D341Med (cell line): ENCODE measurements around the gene PCDHGA5.
"Not testable (repeated sequence)": the region's sequence is repeated elsewhere in the genome, so short reads cannot be mapped to it uniquely, and the experiment has no call there.

Source experiments
- DNase-seq: peaks from one replicate; pipeline ENCODE4 v3.0.0; 2012; ENCODE audit warnings: low spot score

The PCDHGA5 gene

DNA sequence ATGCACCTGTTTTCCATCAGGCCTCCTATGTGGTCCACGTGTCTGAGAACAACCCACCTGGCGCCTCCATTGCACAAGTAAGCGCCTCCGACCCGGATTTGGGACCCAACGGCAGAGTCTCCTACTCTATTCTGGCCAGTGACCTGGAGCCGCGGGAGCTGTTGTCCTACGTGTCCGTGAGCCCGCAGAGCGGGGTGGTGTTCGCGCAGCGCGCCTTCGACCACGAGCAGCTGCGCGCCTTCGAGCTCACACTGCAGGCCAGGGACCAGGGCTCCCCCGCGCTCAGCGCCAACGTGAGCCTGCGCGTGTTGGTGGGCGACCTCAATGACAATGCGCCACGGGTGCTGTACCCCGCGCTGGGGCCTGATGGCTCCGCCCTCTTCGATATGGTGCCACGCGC lies 12.4 kb upstream of the PCDHGA5 start:
- no peak for DNase-seq

GRCh38 chr5:141354900-141355469 lies 9.0 kb upstream of the PCDHGA5 start, which contains the start of gene PCDHGA4:
TSS of gene PCDHGA4 (plus strand) at chr5:141355021. CDS start at chr5:141355108, 87 bp downstream.
- no peak for DNase-seq

DNA sequence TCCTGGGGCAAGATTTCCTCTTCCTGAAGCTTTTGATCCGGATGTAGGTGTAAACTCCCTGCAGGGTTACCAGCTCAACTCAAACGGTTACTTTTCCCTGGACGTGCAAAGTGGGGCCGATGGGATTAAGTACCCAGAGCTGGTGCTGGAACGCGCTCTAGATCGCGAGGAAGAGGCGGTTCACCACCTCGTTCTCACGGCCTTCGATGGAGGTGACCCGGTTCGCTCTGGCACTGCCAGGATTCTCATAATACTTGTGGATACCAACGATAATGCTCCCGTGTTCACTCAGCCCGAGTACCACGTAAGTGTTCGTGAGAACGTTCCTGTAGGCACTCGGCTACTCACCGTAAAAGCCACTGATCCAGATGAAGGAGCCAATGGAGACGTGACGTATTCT lies 8.3 kb upstream of the PCDHGA5 start:
- no peak for DNase-seq

GRCh38 chr5:141356133-141356532 lies 7.8 kb upstream of the PCDHGA5 start:
- no peak for DNase-seq

DNA sequence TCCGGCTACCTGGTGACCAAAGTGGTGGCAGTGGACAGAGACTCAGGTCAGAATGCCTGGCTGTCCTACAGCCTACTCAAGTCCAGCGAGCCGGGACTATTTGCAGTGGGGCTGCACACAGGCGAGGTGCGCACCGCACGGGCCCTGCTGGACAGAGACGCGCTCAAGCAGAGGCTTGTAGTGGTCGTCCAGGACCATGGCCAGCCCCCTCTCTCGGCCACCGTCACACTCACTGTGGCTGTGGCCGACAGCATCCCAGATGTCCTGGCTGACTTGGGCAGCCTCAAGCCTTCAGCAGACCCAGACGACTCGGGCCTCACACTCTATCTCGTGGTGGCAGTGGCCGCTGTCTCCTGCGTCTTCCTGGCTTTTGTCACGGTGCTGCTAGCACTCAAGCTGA lies 7.0 kb upstream of the PCDHGA5 start:
- DNase-seq = no peak

DNA sequence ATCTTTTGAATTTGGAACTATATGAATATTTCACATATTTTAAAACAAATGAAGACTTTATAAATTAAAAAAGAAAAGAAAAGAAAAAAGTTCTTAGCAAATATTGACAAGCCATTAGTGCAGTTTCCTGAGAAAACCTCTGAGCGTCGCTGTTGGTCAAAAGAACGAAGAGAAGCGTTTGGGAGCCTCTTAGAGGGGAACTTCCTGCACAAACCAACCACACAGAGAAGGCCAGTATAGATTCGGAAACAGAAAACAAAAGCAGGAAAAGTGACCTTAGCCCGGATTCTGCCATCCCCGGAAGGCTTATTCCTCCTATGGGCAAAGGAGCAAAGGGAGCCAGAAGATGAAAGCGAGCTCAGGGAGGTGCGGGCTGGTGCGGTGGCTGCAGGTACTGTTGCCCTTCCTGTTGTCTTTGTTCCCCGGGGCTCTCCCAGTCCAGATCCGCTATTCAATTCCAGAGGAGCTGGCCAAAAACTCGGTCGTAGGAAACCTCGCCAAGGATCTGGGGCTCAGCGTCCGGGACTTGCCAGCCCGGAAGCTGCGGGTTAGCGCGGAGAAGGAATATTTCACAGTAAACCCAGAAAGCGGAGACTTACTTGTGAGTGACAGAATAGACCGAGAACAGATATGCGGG lies 4.1 kb upstream of the PCDHGA5 start, which contains the start of gene PCDHGB2:
TSS of gene PCDHGB2 (plus strand) at position 205 of the 637 bp plus-strand sequence. CDS start at position 347, 142 bp downstream.
- no peak for DNase-seq

DNA sequence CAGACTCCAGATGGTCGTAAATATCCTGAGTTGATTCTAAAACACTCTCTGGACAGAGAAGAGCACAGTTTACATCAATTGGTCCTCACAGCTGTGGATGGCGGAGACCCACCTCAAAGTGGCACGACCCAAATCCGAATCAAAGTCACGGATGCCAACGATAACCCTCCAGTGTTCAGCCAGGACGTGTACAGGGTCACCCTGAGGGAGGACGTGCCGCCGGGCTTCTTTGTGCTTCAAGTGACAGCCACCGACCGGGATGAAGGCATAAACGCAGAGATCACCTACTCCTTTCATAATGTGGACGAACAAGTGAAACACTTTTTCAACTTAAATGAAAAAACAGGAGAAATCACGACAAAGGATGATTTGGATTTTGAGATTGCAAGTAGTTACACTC lies 3.3 kb upstream of the PCDHGA5 start:
- no peak for DNase-seq

GRCh38 chr5:141362719-141363118 lies 1.2 kb upstream of the PCDHGA5 start:
- DNase-seq = no peak

- DNase-seq = no peak
These were observed 2.3 kb downstream of the PCDHGA5 start for GRCh38 chr5:141366016-141366896.

DNA sequence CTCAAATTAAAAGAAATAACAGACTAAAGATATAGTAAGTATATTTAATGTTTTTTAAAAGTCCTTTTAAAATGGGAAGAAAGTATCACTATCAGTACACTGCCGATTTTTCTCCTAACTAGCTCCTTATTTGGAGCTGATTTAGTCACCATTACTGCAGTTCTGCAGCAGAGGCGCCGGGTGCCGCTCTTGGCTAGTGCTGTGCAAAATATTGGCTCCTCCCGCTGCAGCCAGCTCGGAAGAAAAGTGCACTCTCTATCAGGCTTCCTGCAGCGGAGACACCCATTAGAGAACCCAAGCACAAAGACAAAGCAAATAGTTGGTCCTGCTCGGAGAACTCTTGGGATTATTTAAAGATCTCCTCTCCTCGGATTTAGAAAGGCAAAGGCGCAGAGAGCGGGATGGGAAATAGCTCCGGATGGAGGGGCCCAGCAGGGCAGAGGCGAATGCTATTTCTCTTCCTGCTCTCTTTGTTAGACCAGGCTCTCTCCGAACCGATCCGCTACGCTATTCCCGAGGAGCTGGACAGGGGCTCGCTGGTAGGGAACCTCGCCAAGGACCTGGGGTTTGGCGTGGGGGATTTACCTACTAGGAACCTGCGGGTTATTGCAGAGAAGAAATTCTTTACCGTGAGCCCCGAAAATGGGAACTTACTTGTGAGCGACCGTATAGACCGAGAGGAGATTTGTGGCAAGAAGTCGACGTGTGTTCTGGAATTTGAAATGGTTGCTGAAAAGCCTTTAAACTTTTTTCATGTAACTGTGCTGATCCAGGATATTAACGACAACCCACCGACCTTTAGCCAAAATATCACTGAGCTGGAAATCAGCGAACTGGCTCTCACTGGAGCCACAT lies 6.3 kb downstream of the PCDHGA5 start, which contains the start of gene PCDHGB3:
TSS of gene PCDHGB3 (plus strand) at position 249 of the 855 bp plus-strand sequence. CDS start at position 402, 153 bp downstream.
- no peak for DNase-seq

DNA sequence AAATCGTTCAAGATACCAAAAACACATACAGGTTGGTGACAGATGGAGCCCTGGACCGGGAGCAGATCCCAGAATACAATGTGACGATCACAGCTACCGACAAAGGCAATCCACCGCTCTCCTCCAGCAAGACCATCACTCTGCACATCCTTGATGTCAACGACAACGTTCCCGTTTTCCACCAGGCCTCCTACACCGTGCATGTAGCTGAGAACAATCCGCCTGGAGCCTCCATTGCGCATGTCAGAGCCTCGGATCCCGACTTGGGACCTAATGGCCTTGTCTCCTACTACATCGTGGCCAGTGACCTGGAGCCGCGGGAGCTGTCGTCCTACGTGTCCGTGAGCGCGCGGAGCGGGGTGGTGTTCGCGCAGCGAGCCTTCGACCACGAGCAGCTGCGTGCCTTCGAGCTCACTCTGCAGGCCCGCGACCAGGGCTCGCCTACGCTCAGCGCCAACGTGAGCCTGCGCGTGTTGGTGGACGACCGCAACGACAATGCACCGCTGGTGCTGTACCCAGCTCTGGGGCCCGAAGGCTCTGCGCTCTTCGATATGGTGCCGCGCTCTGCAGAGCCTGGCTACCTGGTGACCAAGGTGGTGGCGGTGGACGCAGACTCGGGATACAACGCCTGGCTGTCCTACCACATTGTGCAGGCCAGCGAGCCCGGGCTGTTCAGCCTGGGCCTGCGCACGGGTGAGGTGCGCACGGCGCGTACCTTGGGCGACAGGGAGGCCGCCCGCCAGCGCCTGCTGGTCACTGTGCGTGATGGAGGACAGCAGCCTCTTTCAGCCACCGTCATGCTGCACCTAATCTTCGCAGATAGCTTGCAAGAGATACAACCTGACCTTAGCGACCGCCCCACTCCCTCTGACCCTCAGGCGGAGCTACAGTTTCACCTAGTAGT lies 7.9 kb downstream of the PCDHGA5 start:
- no peak for DNase-seq

GRCh38 chr5:141373673-141374317 lies 9.8 kb downstream of the PCDHGA5 start, which contains the start of gene PCDHGA6:
TSS of gene PCDHGA6 (plus strand) at chr5:141373891. CDS start at chr5:141374084, 193 bp downstream.
- no peak for DNase-seq

DNA sequence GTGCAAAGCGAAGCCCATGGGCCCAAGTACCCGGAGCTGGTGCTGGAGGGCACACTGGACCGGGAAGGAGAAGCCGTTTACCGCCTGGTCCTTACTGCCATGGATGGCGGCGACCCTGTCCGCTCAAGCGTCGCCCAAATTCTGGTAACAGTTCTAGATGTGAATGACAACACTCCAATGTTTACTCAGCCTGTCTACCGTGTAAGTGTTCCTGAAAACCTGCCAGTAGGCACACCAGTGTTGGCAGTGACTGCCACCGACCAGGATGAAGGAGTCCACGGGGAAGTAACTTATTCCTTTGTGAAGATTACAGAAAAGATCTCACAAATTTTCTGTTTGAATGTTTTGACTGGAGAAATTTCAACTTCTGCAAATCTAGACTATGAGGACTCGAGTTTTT lies 10.7 kb downstream of the PCDHGA5 start:
- no peak for DNase-seq

DNA sequence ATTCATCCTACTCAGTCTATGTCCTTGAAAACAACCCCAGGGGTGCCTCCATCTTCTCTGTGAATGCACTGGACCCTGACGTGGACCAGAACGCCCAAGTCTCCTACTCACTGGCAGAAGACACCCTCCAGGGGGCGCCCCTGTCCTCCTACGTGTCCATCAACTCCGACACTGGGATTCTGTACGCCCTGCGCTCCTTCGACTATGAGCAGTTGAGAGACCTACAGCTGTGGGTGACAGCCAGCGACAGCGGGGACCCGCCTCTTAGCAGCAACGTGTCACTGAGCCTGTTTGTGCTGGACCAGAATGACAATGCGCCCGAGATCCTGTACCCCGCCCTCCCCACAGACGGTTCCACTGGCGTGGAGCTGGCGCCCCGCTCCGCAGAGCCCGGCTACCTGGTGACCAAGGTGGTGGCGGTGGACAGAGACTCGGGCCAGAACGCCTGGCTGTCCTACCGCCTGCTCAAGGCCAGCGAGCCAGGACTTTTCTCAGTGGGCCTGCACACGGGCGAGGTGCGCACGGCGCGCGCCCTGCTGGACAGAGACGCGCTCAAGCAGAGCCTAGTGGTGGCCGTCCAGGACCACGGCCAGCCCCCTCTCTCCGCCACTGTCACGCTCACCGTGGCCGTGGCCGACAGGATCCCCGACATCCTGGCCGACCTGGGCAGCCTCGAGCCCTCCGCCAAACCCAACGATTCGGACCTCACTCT lies 11.6 kb downstream of the PCDHGA5 start:
- not testable (repeated sequence) for DNase-seq

GRCh38 chr5:141382469-141383294 lies 18.7 kb downstream of the PCDHGA5 start, which contains the start of gene PCDHGA7:
TSS of gene PCDHGA7 (plus strand) at chr5:141382742. CDS start at chr5:141382900, 158 bp downstream.
- no peak for DNase-seq

- no peak for DNase-seq
These were observed 19.4 kb downstream of the PCDHGA5 start for GRCh38 chr5:141383345-141383744.

GRCh38 chr5:141384471-141385267 lies 20.7 kb downstream of the PCDHGA5 start:
- DNase-seq = no peak
